Kidney (tissue), 14 donors: ENCODE results near the gene TCN2. TPM values are rescaled to one million over a fixed set of nuclear protein-coding genes. Genes with fewer than 3 reads are reported as not detected.

Source experiments
- DNase-seq, 5 donors: peaks; one replicate each; pipeline ENCODE4 v3.0.0-alpha.2; 2013 to 2020
- FAIRE-seq: peaks from 2 replicates; lab custom pipeline; 2012; peaks lifted over from hg19 to GRCh38; lab: Jason Lieb, UNC
- H3K27ac ChIP-seq, 2 donors: one replicate each; pipeline ENCODE4 v1.7.0; 2013; ENCODE audit warnings: low read depth in 2 of 2, low read length in 2 of 2, inconsistent platforms in 1 of 2
- H3K27me3 ChIP-seq: one replicate; pipeline ENCODE4 v1.7.1; 2013; ENCODE audit warnings: low read length, inconsistent platforms; ENCODE audit not compliant: control insufficient read depth, insufficient read depth
- H3K36me3 ChIP-seq, 3 donors: one replicate each; pipeline versions ENCODE4 v1.7.0 to v1.7.1; 2013; ENCODE audit warnings: low read length in 3 of 3, control low read depth in 1 of 3, inconsistent platforms in 1 of 3; ENCODE audit not compliant: insufficient read depth in 3 of 3, control insufficient read depth in 2 of 3
- H3K4me1 ChIP-seq, 3 donors: one replicate each; pipeline versions ENCODE4 v1.7.0 to v1.7.1; 2013; ENCODE audit warnings: low read length in 3 of 3, inconsistent platforms in 1 of 3, low read depth in 1 of 3; ENCODE audit not compliant: control insufficient read depth in 2 of 3, insufficient read depth in 2 of 3
- H3K4me3 ChIP-seq, 3 donors: one replicate each; pipeline versions ENCODE4 v1.7.0 to v1.8.1; 2013; ENCODE audit warnings: low read length in 3 of 3, control low read depth in 1 of 3, inconsistent platforms in 1 of 3
- H3K9ac ChIP-seq, 3 donors: one replicate each; pipeline versions ENCODE4 v1.7.0 to v1.7.1; 2013; ENCODE audit warnings: low read length in 3 of 3, control low read depth in 1 of 3, inconsistent platforms in 1 of 3
- H3K9me3 ChIP-seq, 3 donors: one replicate each; pipeline versions ENCODE4 v1.7.0 to v1.7.1; 2013; ENCODE audit warnings: low read length in 3 of 3, control low read depth in 1 of 3, inconsistent platforms in 1 of 3; ENCODE audit not compliant: control insufficient read depth in 2 of 3, insufficient read depth in 1 of 3
- intact Hi-C: fragments of 100-400 bp; cut with DNase I; formaldehyde crosslinking; loops from one replicate; pipeline ENCODE4 v1.11.1; 2022
- polyA plus RNA-seq: library from polyadenylated mRNA; stranded (reverse); fragments of 350-450 nt; fragmentation: Illumina TruSeq; extraction: RNeasy Lipid Tissue Mini Kit (QIAGEN cat#74804); gene quantifications from one replicate; pipeline ENCODE4 v1.2.3, GENCODE V29; 2014; ENCODE audit warnings: low read depth, low replicate concordance; ENCODE audit not compliant: insufficient read depth
- total RNA-seq: library from RNA; stranded (reverse); fragmentation: NEBNext Ultra II Directional; extraction: Animal tissue kit (Norgen Biotek cat#: 25700); gene quantifications from one replicate; pipeline ENCODE4 v1.2.1, GENCODE V29; 2021
- TF ChIP-seq, protein P1 (sequence below): IDR thresholded peaks from 3 replicates; pipeline ENCODE4 v1.5.1; 2012; ENCODE audit warnings: mild to moderate bottlenecking, moderate library complexity, borderline replicate concordance; ENCODE audit not compliant: insufficient read depth; ENCODE audit errors: extremely low read depth
- donor health status: control.
- donor health status: control.
- donor health status: control.
- donor health status: control.
- donor health status: control.
- donor health status: DM: yes; HTN: yes; CAD: no.
- donor health status: Normal renal cell carcinoma (clear cell type).

Gene TCN2
- total and polyA plus RNA-seq, 2 donors from 2014 or later: 71.3 to 174 TPM

GRCh38 chr22:30600921-30601320 is 6.1 kb upstream of the TCN2 start:
- Histone ChIP-seq H3K36me3 (no peaks in the 10 kb centered on the region), H3K27me3 (no peaks in the 10 kb centered on the region), H3K9me3 (no peaks in the 10 kb centered on the region), H3K27ac (no peak overlapping the region), H3K4me1 (peaks cover 0 to 5% (median 3%) of the 10 kb centered on the region in 3 donors), H3K4me3 (no peak overlapping the region), H3K9ac (no peak overlapping the region)
- TF ChIP-seq, protein P1, sequence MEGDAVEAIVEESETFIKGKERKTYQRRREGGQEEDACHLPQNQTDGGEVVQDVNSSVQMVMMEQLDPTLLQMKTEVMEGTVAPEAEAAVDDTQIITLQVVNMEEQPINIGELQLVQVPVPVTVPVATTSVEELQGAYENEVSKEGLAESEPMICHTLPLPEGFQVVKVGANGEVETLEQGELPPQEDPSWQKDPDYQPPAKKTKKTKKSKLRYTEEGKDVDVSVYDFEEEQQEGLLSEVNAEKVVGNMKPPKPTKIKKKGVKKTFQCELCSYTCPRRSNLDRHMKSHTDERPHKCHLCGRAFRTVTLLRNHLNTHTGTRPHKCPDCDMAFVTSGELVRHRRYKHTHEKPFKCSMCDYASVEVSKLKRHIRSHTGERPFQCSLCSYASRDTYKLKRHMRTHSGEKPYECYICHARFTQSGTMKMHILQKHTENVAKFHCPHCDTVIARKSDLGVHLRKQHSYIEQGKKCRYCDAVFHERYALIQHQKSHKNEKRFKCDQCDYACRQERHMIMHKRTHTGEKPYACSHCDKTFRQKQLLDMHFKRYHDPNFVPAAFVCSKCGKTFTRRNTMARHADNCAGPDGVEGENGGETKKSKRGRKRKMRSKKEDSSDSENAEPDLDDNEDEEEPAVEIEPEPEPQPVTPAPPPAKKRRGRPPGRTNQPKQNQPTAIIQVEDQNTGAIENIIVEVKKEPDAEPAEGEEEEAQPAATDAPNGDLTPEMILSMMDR: no peak
- no peak for FAIRE-seq
- intact Hi-C loops: no loop called here
- DNase-seq: no peak

DNA sequence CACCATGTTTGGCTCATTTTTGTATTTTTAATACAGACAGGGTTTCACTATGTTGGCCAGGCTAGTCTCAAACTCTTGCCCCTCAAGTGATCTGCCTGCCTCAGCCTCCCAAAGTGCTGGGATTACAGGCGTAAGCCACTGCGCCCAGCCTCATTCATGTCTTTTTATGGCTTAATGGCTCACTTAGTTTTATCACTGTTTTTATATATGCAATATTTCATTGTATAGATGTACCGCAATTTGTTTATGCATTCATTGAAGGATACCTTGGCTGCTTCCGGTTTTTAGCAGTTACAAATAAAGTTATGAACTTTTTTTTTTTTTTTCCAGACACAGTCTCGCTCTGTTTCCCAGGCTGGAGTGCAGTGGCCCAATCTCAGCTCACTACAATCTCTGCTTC is 5.5 kb upstream of the TCN2 start:
- TF ChIP-seq, protein P1: no peak
- H3K36me3 ChIP-seq: no peaks in the 10 kb centered on the region
- no peak overlapping the region for H3K9ac ChIP-seq
- intact Hi-C loops: no loop called here
- H3K4me1 ChIP-seq: peaks cover 0 to 5% (median 4%) of the 10 kb centered on the region in 3 donors
- no peaks in the 10 kb centered on the region for H3K9me3 ChIP-seq
- DNase-seq (no peak), FAIRE-seq (no peak)
- H3K27ac ChIP-seq: no peak overlapping the region
- H3K27me3 ChIP-seq: no peaks in the 10 kb centered on the region
- no peak overlapping the region for H3K4me3 ChIP-seq

GRCh38 chr22:30602049-30602448 is 4.9 kb upstream of the TCN2 start:
- no peak overlapping the region for H3K27ac ChIP-seq
- DNase-seq (peak in 2 of 5 donors; percentile 41 to 49), FAIRE-seq (no peak)
- TF ChIP-seq, protein P1: peak; percentile 48
- peaks cover 0 to 5% (median 4%) of the 10 kb centered on the region in 3 donors for H3K4me1 ChIP-seq
- no peak overlapping the region for H3K9ac ChIP-seq
- H3K27me3 ChIP-seq: no peaks in the 10 kb centered on the region
- intact Hi-C loops: no loop called here
- no peak overlapping the region for H3K4me3 ChIP-seq
- no peaks in the 10 kb centered on the region for H3K36me3 ChIP-seq
- no peaks in the 10 kb centered on the region for H3K9me3 ChIP-seq

DNA sequence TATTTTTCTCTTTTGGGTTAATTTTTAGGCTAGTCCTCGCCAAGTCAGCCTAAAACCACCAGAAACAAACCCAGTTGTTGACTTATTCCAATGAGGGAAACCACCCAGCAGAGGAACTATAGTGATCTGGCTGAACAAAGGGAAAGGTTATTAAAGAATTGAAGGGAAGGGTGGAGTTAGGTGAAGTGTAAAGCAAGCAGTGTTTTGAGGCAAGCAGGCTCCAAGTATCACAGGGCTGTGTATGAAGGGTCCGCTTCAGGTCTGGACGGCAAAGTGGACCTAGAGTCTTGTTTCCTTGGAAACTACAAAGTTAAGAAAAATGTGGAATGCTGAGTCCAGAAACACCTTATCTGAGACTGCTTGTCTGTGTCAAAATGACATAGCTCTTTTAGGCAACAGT is 3.2 kb upstream of the TCN2 start:
- Histone ChIP-seq H3K9ac (no peak overlapping the region), H3K9me3 (no peaks in the 10 kb centered on the region), H3K27ac (no peak overlapping the region), H3K4me3 (no peak overlapping the region), H3K4me1 (peaks cover 3 to 16% (median 11%) of the 10 kb centered on the region in 3 donors), H3K27me3 (no peaks in the 10 kb centered on the region), H3K36me3 (no peaks in the 10 kb centered on the region)
- no peak for FAIRE-seq
- TF ChIP-seq, protein P1: no peak
- intact Hi-C loops: no loop called here
- DNase-seq: no peak
